Measurements from ENCODE around the gene CFAP157. TPM values are rescaled to one million over a fixed set of nuclear protein-coding genes. Genes with fewer than 3 reads are reported as not detected.

CFAP157 gene
- total RNA-seq, 4 donors from 2014 or later: 0.27 TPM; not detected in 3

- peak overlapping the region; percentile 16 to 44 (median 33) for H3K4me3 ChIP-seq
- no peaks in the 10 kb centered on the region for H3K9me3 ChIP-seq
- peak; percentile 90 to 96 (median 90) for DNase-seq
- TF ChIP-seq POLR2A (IDR thresholded peaks at IDR 0.05) (peak in 1 of 2 donors; percentile 36), CTCF (IDR thresholded peaks at IDR 0.05) (peak in 3 of 6 experiments; percentile 11 to 21 (median 20))
- no peaks in the 10 kb centered on the region for H3K36me3 ChIP-seq
- H3K4me1 ChIP-seq: no peaks in the 10 kb centered on the region
- H3K27ac ChIP-seq: peak overlapping the region; percentile 61 to 82 (median 72)
- no peaks in the 10 kb centered on the region for H3K27me3 ChIP-seq
Measured at GRCh38 chr9:127698985-127699670, 7.7 kb upstream of the CFAP157 start.

GRCh38 chr9:127700140-127700539 lies 6.6 kb upstream of the CFAP157 start:
- no peaks in the 10 kb centered on the region for H3K36me3 ChIP-seq
- no peak for DNase-seq
- H3K27me3 ChIP-seq: no peaks in the 10 kb centered on the region
- TF ChIP-seq POLR2A (IDR thresholded peaks at IDR 0.05) (no peak), CTCF (IDR thresholded peaks at IDR 0.05) (no peak)
- H3K9me3 ChIP-seq: no peaks in the 10 kb centered on the region
- H3K4me1 ChIP-seq: no peaks in the 10 kb centered on the region
- peak overlapping the region in 1 of 4 donors; percentile 82 for H3K27ac ChIP-seq
- H3K4me3 ChIP-seq: no peak overlapping the region

- Histone ChIP-seq H3K27ac (no peak overlapping the region), H3K4me1 (no peaks in the 10 kb centered on the region), H3K9me3 (no peaks in the 10 kb centered on the region), H3K36me3 (no peaks in the 10 kb centered on the region), H3K4me3 (no peak overlapping the region), H3K27me3 (no peaks in the 10 kb centered on the region)
- no peak for TF ChIP-seq CTCF (IDR thresholded peaks at IDR 0.05)
- TF ChIP-seq POLR2A (IDR thresholded peaks at IDR 0.05): no peak
- no peak for DNase-seq
Measured at GRCh38 chr9:127700594-127701255, 6.1 kb upstream of the CFAP157 start.

- H3K36me3 ChIP-seq: no peaks in the 10 kb centered on the region
- TF ChIP-seq CTCF (IDR thresholded peaks at IDR 0.05) (no peak), POLR2A (IDR thresholded peaks at IDR 0.05) (no peak)
- H3K27ac ChIP-seq: no peak overlapping the region
- no peaks in the 10 kb centered on the region for H3K9me3 ChIP-seq
- no peak overlapping the region for H3K4me3 ChIP-seq
- H3K4me1 ChIP-seq: no peaks in the 10 kb centered on the region
- H3K27me3 ChIP-seq: no peaks in the 10 kb centered on the region
- DNase-seq: no peak
Measured at GRCh38 chr9:127703289-127703946, 3.4 kb upstream of the CFAP157 start.

GRCh38 chr9:127705577-127706379 lies 1.0 kb upstream of the CFAP157 start:
- no peaks in the 10 kb centered on the region for H3K27me3 ChIP-seq
- no peaks in the 10 kb centered on the region for H3K4me1 ChIP-seq
- no peaks in the 10 kb centered on the region for H3K36me3 ChIP-seq
- H3K4me3 ChIP-seq: no peak overlapping the region
- no peaks in the 10 kb centered on the region for H3K9me3 ChIP-seq
- DNase-seq: no peak
- no peak for TF ChIP-seq POLR2A (IDR thresholded peaks at IDR 0.05)
- no peak for TF ChIP-seq CTCF (IDR thresholded peaks at IDR 0.05)
- no peak overlapping the region for H3K27ac ChIP-seq

Data from Peyer's patch (tissue), 4 donors.